Glomerular endothelial cell (primary cell): ENCODE measurements around the gene AAK1. TPM values are rescaled to one million over a fixed set of nuclear protein-coding genes. Genes with fewer than 3 reads are reported as not detected.
"Not testable (repeated sequence)": the region's sequence is repeated elsewhere in the genome, so short reads cannot be mapped to it uniquely, and the experiment has no call there.

ENCODE experiments used
- DNase-seq: peaks from one replicate; pipeline ENCODE4 v3.0.0-alpha.2; 2011; ENCODE audit warnings: low read depth, low spot score; ENCODE audit errors: extremely low read depth
- total RNA-seq: library from RNA; depleted of rRNA; stranded (reverse); fragments of >200 nt; gene quantifications from 2 replicates; pipeline ENCODE4 v1.2.3, GENCODE V29; 2015

AAK1 gene
- total RNA-seq, 1 donor from 2014 or later = 83.4 TPM

DNA sequence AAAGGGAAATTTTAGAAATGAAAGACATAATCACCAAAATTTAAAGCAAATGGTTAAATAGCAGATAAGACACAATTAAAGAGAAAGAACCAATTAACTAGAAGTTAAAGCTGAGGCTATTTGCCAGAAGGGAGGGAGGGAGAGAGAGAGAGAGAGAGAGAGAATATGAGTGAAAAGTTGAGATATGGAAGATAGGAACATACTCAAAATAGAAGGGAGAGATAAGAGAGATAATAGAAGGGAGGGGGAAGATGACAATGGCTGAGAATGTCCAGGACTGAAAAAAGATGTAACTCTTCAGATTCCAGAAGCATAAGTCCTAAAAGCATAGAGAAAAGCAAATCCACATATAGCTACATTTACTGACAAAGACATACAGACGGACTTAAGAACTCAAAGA lies 17.1 kb upstream of the AAK1 start:
- DNase-seq = no peak

DNA sequence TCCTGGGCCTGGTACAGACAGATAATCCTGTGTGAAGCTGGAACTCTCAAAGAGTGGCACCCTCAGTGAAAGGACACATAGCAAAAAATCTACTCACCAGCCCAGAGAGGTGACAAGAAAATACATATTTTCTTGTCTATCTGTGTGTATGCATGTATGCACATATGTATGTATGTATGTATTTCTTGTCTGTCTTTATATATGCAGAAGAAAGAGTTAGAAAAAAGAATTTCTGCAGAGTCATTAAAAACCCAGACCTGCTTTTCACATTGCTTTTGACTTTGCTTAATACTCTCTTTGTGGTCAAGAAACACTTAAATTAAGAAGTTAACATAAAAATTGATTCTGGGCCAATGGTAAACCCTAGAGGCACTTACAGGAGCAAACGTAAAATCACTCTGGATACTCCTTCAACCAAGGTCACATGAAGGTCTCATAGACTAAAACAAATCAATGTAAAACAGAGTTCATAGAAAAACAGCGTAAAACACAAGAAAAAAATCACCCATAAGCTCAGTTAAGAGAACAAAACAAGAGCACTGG lies 16.5 kb upstream of the AAK1 start:
- no peak for DNase-seq

DNA sequence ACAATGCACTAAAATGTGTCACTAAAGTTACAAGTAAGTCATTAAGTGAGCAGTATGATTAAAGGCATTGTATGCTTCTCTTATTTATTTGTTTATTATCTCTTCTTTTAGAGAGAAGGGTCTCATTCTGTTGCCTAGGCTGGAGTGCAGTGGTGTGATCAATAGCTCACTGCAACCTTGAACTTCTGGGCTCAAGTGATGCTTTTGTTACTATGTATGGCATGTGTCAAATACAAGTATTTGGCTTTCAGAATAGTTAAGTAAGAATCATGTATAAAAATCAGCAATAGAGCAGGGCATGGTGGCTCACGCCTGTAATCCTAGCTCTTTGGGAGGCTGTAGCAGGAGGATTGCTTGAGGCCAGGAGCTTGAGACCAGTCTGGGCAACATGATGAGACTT lies 15.8 kb upstream of the AAK1 start:
- no peak for DNase-seq

DNA sequence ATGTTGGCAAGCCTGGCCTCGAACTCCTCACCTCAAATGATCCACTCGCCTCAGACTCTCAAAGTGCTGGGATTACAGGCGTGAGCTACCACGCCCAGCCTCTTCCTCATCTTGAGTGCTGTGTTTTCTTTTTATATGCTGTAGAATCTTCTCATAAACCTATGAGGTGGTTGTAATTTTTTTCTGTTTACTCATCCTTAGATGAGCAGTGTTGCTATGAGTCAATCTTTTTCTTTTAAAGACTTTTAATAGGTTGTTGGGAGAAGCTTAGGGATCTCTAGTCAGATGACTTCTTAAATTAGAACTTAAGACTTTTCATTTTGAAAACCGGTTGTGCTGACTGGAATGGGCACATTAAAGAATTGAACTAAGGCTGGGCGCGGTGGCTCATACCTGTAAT lies 8.7 kb upstream of the AAK1 start:
- no peak for DNase-seq

DNA sequence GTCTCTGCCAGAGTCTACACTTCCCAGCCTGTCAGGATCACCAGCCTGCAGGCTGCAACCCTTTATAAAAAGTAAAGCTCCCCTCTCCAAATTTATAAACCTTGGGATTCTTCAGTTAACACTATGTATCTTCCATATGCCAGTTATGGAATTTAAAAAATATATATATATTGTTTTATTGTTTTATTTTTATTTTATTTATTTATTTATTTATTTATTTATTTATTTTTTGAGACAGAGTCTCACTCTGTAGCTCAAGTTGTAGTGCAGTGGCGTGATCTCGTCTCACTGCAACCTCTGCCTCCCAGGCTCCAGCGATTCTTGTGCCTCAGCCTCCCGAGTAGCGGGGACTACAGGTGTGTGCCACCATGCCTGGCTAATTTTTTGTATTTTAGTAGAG lies 3.7 kb upstream of the AAK1 start:
- DNase-seq = not testable (repeated sequence)

DNA sequence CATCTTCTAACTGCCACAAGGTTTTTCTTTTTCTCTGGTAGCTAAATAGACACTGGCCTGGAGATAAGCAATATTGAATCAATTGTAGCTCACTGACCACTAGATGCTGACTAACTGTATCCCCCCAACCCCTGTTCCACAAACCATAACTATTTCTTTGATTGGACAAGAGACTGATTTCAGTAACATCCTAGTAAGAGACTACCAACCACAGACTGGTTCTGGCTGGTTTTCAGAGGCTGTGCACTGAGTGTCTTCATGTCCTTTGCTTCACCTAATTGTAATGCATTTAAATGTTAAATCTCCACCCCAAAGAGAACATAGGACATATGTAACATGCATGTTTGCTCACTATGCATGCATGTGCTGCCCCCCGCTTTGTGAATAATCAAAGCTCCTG lies 3.2 kb upstream of the AAK1 start:
- no peak for DNase-seq

DNA sequence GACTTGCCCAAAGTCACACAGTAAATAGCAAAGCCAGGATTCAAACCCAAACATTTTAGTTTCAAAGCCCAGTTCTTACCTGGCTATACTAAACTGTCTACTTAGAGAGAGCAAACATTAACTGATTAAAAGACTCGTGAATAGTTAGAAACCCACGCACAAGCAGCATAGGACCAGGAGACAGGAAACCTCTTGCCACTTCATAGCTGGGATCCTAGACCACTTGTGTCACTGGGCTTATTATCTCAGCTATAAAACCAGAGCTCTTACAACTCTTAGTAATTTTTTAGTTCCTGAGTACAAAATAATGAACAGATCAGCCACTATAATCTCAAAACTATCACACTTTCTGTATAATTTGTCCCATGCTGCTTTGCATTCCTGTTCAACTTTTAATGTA lies 2.4 kb upstream of the AAK1 start:
- no peak for DNase-seq

DNA sequence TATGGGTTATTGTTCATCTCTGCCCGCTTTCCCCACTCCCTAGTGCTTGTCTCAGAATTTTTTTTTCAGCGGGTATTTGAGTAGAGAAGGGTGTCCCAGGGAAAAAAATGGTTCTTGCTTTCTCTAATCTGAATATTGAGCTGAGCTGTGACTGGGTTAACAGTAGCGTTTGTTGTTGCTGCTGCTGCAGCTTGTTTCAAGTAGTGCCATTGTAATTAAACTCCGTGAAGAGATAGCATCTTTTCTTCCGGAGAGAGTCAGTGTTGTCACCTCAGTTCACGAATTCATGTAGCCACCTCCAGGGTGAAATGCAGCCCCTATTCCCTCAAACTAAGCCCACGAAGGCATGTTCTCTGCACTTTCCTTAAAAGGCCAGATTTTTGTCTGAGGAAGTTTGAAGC lies 1.5 kb upstream of the AAK1 start:
- no peak for DNase-seq

DNA sequence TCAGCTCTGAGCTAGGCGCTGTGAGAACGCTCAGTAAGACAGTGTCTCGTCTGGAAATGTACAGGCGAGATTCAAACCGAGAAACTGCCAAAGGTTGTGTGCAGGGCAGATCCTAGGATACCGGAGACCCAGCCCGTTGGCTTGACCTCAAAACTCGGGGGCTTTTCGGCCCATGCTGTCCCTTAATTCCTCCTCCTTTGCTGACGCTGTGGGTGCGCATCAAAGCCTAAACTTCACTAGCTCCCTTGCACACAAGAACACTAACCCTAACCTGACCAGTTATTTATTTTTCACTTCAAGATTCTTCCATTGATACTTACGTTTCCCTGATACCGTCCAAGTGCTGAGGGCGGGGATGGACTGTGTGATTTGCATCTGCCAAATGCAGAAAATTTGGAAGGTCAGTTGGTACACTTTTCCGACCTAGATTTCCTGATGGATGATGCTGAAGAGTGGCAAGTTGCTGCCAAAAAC lies 1.0 kb upstream of the AAK1 start:
- DNase-seq = no peak

DNA sequence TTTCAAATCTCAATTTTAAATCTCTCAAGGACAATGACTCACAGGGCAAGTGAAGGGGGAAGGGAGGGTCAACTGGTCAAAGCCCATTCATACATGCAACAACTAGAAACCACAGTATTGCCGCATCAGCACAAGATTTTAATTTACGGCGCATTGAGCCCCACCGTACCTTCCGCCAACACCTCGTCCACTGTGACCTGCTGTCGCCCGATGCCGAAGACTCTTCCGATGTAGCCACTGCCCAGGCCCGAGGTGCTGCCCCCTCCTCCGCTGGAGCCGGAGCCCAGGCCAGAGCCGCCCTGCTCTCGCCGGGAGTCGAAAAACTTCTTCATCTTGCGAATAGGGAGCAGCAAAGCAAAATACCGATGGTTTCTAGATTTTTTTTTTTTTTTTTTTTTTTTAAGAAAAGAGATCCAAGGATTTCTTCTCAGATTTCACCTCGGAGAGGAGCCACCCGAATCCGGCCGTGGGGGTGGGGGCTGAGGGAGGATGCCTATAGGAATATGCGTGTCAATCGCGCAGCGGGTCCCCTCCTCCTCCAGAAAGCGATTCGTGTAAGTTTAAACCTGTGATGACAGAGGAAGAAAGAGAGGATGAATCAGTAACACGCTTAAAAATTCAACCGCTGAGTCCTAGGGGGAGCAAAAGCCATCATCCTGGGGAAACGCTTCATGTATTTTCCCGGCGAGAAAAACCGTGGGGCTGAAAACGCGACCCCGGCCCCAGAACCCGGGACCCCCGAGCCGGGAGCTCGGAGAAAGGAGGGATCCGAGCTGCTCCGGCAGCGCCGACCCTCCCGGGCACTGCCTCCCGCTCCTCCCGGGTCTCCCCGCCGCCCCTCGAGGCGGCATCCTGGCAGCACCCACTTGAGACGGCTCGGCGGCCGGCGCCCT lies 584 bp downstream of the AAK1 start:
- DNase-seq = no peak

DNA sequence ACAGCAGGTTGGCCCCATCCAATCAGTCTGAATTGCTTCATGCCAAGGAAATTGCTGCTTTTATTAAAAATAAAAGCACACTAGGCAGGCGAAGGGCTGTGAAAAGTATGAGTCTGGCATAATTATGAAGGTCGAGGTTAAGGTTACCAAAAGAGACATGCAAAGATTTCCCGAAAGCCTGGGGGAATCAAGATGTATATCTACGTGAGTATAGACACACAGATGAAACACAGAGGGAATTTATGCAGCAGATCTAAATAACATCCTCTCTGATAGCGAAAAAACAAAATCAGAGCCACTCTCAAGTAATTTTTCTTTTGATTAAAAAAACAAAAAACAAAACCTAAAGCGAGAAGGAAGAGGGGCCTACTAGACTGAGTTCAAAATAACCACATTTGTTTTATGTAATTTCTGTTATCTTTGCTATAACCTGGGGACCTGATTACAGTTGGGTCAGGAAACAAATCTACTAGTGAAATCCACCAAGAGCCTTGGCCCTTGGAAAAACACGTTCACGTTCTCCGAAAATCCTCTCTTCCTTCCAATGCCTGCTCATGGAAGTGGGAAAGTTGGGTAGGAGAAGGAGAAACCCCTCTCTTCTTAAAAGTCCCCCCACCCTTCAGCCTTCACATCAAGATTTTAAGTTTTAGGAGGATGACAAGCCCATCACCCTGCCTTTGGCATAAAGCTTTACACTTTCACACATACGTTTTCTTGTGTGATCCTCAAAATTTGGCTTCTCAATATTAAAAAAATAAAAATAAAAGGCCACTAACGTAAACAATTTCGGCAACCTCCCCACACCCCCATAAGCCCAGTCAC lies 1.4 kb downstream of the AAK1 start:
- no peak for DNase-seq

DNA sequence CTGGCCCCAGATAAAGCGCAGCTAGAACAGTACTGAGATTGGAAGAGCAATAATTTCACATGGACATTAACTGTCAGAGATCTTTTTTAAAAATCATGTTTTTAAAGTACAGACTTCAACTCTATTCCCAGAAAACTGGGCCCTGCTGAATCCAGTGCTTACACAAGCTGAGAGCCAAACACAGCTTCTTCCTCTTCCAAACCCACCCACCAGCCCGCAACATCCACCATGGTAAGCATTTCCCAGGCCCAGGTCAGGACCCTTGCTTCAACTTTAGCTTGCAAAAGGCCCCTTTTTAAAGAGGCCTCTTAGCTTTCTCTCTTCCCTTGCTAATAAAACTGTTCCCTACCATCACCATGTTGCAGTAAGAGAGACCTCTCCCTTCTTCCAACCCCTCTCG lies 2.1 kb downstream of the AAK1 start:
- DNase-seq = no peak

DNA sequence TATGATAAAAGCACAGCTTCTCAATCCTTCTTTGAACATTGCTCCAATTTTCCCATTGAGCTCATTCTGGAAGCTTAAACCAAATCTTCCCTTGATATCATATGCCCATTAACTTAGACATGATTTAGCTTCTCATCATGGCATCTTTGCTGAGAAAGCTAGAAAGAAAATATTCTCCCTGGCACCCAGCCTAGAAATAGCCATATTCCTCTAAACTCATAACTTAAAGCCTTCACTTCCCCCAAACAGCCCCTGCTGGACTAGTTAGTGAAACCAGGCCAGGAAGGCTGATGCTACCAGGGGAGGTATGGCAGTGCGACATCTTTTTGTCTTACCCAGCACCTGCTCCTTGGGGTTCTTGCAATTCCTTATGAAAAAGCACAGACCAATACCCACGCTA lies 4.3 kb downstream of the AAK1 start:
- DNase-seq = no peak

DNA sequence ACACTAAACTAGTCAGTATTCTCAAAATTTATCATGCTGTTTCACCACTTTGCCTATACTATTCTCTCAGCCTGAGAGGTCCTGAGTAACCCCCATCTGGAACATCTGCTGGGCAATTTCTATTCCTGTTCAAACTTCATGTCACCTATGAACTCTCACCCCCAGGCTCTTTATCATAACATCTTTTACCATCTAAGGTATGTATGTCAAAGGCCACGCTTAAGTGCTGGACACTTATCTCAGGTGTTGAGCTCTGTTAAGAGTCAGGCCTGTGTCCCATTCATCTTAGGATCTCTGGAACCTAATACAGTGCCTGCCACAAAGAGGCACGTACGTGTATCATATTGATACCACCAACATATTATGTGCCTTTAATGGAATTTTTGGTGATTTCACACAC lies 4.9 kb downstream of the AAK1 start:
- no peak for DNase-seq

DNA sequence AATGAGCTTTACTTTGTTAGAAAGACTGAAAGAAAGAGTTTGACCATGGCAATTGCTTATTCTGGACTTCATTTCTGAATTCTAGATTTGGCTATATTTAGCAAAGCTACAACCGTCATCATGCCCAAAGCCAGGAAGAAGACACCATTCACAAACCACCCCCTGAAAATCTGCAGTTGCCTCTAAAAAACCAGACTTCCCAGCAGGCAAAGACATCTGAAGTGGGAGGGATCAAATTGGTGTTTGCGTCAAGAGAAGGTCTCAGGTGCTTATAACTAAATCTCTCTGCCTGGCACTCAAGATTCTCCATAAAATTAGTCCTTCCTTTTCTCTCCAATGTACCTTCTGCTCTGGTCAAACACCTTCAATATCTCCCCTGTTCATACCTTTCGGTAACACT lies 5.6 kb downstream of the AAK1 start:
- no peak for DNase-seq

DNA sequence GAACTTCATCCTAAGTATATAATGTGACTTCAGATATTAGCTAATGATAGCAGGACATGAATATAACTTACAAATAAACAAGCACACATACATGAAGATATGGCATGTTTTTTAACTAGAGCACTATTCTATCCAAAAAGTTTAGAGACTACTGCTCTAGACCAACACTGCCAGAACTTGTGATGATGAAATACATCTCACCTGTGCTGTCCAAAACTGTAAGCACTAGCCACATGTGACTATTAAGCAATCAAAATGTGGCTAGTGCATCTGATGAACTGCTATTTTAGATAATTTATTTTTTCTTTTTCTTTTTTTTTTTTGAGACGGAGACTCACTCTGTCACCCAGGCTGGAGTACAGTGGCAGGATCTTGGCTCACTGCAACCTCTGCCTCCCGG lies 7.1 kb downstream of the AAK1 start:
- DNase-seq = no peak

DNA sequence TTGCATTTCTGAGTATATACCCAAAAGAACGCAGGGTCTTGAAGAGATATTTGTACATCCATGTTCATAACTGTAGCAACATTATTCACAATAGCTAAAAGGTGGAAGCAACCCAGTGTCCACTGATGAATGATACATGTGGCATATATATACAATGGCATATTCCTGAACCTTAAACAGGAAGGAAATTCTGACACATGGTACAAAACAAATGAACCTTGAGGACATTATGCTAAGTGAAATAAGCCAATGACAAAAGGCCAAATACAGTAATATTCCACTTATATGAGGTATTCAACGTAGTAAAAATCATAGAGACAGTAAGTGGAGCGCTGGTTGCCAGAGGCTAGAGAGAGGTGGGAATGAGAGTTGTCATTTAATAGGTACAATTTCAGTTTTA lies 8.1 kb downstream of the AAK1 start:
- DNase-seq = no peak

DNA sequence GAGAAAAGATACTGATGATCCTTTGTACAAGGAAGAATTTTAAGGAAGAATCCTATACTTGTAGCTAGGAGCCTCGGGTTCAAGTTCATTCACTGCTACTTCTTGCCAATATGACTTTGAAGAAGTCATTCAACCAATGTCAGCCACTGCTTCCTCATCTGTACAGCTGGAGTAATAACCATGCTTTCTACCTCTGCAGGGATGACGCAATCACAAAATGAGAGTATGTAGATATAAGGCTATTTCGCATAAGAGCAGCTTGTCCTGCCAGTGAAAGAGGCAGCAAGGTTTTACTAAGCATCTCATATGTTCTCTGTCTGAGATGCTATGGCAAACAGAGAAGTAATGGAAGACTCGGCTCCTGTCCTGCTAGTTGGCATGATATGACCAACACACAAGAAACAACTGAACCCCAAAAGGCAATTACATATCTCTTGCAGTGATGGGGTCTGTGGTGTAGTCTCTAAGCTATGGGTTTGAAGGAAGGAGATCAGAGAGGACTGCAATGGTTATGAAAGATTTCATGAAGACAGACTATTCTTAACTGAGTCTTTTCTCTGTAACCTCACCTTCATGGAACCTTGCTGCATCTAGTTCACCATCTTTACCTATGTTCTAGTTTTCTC lies 9.2 kb downstream of the AAK1 start:
- DNase-seq = no peak

DNA sequence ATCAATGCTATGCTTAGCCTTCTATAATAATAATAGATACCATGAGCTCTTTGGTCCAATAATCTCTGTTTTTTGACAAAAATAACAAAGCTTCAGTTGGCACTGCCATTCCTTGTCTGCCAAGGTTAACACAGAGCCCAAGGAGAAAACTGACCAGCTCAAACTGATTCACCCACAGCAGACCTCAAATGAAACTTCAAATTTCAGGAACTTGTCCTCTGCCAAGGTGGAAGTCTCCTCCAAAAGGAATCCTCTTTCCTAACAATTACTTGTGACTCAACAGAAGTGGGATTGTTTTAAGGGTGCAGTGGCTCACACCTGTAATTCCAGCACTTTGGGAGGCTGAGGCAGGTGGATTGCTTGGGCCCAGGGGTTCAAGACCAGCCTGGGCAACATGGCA lies 12.1 kb downstream of the AAK1 start:
- DNase-seq = no peak

DNA sequence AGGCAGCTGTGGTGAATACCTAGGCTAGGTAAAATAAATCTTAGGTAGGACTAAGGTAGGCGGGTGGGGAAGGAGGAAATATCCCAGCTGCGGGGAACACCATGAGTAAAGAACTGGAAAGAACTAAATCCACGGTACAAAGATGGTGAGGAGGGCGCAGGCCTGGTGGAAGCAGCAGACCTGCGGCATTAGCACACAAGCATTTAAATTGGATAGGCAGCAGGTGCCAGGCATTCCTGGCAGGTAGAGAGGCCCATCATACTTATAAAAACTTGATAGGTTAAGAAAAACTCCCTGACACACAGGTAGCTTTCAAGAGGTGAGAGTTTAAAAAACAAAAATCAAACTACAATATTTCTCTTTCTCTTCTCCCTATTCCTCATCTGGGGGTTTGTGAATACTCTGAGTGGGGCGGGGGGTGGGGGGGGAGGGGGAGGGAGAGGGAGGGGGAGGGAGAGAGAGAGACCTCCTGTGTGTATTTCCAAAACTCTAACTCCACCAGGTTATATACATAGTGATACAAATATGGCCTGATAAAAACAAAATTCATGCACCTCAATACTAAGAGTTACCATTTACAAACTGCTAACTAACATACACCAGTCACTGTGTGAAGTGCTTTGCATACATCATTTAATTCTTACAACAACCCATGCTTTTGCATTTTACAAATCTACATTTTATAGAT lies 13.5 kb downstream of the AAK1 start:
- DNase-seq = no peak
